ENCODE results near the gene TEKT2. TPM values are rescaled to one million over a fixed set of nuclear protein-coding genes. Genes with fewer than 3 reads are reported as not detected.
A peak's percentile ranks its signal among the peaks of the same experiment; 100 is the strongest.

Gene TEKT2
- total RNA-seq, 4 donors from 2014 or later: 0.90 TPM; not detected in 3

DNA sequence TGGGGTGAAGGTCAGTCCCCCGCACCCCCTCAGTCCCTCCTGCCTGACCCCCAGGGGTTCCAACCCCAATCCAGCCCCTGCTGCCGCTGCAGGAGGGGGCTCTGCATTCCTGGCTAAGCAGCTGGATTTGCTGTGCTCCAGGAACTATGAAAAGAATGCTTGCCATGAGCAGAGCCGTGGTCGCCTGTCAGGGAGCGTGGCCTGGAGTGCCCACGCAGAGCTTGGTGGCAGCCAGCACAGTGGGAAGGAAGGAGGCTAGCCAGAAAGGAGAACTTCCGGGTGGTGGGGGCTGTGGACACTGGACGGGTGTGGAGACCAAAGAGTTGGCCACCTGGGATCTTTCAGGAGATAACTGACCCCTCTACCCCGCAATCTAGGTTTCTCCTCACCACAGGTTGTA, 35.6 kb downstream of the TEKT2 start:
- peaks cover 0 to 75% (median 32%) of the 10 kb centered on the region in 4 donors for H3K4me1 ChIP-seq
- H3K27me3 ChIP-seq: no peaks in the 10 kb centered on the region
- TF ChIP-seq POLR2A (IDR thresholded peaks at IDR 0.05): no peak
- no peak for TF ChIP-seq EP300 (IDR thresholded peaks at IDR 0.05)
- TF ChIP-seq, protein P1, sequence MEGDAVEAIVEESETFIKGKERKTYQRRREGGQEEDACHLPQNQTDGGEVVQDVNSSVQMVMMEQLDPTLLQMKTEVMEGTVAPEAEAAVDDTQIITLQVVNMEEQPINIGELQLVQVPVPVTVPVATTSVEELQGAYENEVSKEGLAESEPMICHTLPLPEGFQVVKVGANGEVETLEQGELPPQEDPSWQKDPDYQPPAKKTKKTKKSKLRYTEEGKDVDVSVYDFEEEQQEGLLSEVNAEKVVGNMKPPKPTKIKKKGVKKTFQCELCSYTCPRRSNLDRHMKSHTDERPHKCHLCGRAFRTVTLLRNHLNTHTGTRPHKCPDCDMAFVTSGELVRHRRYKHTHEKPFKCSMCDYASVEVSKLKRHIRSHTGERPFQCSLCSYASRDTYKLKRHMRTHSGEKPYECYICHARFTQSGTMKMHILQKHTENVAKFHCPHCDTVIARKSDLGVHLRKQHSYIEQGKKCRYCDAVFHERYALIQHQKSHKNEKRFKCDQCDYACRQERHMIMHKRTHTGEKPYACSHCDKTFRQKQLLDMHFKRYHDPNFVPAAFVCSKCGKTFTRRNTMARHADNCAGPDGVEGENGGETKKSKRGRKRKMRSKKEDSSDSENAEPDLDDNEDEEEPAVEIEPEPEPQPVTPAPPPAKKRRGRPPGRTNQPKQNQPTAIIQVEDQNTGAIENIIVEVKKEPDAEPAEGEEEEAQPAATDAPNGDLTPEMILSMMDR (IDR thresholded peaks at IDR 0.05): no peak
- DNase-seq (ENCODE audit: low spot score in 2 of 2): no peak
- H3K9me3 ChIP-seq: no peaks in the 10 kb centered on the region
- H3K4me3 ChIP-seq: no peak overlapping the region
- no peaks in the 10 kb centered on the region for H3K36me3 ChIP-seq
- H3K27ac ChIP-seq: peak overlapping the region; percentile 51 to 84 (median 64)
- WGBS, 2 donors: 18 to 24% methylated on average over 8 to 9 of the region's 9 CpGs

DNA sequence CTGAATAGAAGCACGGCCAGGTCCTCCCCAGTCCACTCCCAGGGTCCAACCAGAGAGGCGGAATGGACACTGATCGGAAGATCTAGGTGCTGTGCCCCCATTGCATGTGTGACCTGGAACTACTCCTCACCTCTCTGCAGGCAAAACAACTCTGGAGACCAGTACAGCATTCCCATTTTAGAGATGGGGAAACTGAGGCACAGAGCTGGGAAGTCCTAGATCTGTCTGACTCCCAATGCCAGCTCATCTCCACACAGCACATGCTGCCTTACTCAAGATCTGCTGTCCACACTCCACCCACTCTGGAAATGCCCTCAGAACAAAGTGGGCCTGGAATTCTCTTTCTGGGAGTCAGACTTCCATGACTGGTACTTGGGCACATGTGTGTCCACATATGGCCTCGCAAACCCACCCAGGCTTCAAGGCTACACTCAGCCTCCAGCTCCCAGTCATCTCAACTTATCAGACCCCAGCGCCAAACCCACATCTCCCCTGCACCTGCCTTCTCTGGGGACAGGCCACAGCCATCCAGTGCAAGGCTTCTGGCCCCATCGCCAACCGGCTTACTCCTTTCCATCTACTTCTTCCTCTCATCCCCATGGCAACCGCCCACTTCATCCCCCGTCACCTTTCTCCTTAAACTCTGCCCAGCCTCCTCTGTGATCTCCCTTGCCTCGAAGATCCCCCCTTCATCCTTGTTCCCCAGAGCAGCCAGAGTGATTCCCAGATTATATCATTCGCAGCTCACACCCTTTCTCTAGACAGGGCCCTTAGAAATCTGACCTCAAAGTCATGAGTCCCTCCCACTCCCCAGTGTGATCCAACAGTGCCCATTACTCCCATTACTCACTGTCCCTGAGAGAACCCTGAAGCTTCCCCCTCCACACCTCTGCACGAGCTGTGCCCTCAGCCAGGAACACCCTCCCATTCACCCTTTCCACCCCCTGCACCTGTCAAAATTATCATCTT, 38.5 kb downstream of the TEKT2 start:
- WGBS, 2 donors: 75 to 78% methylated on average over 12 of the region's 12 CpGs
- TF ChIP-seq, protein P1 (IDR thresholded peaks at IDR 0.05): no peak
- no peak for TF ChIP-seq POLR2A (IDR thresholded peaks at IDR 0.05)
- no peak for TF ChIP-seq EP300 (IDR thresholded peaks at IDR 0.05)
- Histone ChIP-seq H3K4me3 (no peak overlapping the region), H3K36me3 (no peaks in the 10 kb centered on the region), H3K27ac (peak overlapping the region in 3 of 4 donors; percentile 32 to 88 (median 79)), H3K9me3 (no peaks in the 10 kb centered on the region), H3K27me3 (no peaks in the 10 kb centered on the region), H3K4me1 (peaks cover 0 to 71% (median 19%) of the 10 kb centered on the region in 4 donors)
- no peak for DNase-seq (ENCODE audit: low spot score in 2 of 2)

DNA sequence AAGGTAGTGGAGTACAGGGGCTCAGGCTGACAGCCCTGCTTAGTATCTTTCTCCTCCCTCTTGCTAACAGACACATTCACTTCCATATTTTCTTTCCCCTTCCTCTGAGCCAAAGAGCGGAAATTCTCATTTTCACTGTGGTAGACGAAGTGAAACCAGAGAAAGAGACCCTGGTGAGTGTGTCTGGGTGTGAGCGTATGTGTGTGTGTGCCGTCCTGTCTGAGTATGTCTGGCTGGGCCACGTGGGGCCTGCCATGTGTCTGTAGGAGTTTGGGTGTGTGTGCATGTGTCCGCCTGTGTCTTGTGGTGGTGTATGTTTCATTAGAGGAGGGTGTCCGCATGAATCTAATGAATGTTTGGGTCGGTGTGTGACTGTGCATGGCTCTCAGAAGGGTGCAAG, 39.5 kb downstream of the TEKT2 start:
- no peak for DNase-seq (ENCODE audit: low spot score in 2 of 2)
- Histone ChIP-seq H3K27ac (peak overlapping the region; percentile 32 to 88 (median 66)), H3K9me3 (no peaks in the 10 kb centered on the region), H3K27me3 (no peaks in the 10 kb centered on the region), H3K4me1 (peaks cover 0 to 63% (median 19%) of the 10 kb centered on the region in 4 donors), H3K4me3 (peak overlapping the region in 1 of 4 donors; percentile 60), H3K36me3 (no peaks in the 10 kb centered on the region)
- TF ChIP-seq POLR2A (IDR thresholded peaks at IDR 0.05) (no peak), EP300 (IDR thresholded peaks at IDR 0.05) (peak in 1 of 2 donors; percentile 54)
- TF ChIP-seq, protein P1 (IDR thresholded peaks at IDR 0.05): no peak
- WGBS, 2 donors: 33 to 49% methylated on average over 8 of the region's 8 CpGs

DNA sequence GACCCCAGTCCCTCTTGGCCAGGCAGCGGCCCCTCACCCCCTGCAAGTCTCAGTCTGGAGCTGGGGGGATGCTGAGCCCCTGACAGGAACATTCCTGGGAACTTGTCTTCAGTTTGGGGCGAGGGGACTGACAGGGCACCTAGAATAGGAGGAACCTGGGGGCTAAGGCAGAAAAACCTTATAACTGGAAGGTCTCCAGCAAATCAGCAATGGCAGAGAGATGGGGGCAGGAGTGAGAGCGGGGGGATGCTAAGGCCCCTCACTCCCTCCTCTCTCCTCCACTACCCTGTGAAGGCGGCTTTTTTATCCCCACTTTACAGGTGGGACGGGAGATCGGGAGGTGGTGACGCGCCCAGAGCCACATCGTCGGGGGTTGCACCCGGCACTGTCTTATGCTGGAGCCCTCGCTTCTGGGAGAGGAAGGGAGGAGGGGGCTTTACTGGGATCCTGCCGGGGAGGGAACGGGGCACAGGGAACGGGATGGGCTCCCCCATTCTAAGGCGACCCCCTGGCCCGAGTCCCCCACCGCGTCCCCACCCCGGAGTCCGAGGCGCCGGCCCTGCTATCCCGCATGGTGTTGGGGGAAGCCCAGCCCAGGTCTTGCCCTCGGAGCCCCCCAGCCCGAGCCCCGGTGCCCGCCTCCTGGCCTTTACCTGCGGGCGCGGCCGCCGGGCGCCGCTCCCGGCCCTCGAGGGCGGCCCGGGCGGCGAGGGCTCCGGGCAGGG, 40.7 kb downstream of the TEKT2 start:
- Histone ChIP-seq H3K36me3 (no peaks in the 10 kb centered on the region), H3K4me3 (peak overlapping the region in 3 of 4 donors; percentile 31 to 60 (median 39)), H3K4me1 (peaks cover 0 to 51% (median 11%) of the 10 kb centered on the region in 4 donors), H3K27ac (peak overlapping the region in 3 of 4 donors; percentile 57 to 88 (median 79)), H3K9me3 (no peaks in the 10 kb centered on the region), H3K27me3 (no peaks in the 10 kb centered on the region)
- WGBS, 2 donors: 39 to 49% methylated on average over 19 to 25 of the region's 42 CpGs
- TF ChIP-seq POLR2A (IDR thresholded peaks at IDR 0.05) (no peak), EP300 (IDR thresholded peaks at IDR 0.05) (no peak)
- TF ChIP-seq, protein P1 (IDR thresholded peaks at IDR 0.05): no peak
- no peak for DNase-seq (ENCODE audit: low spot score in 2 of 2)
